Measurements from ENCODE around the gene CLSTN2. TPM values are rescaled to one million over a fixed set of nuclear protein-coding genes. Genes with fewer than 3 reads are reported as not detected.

The CLSTN2 gene
- polyA plus RNA-seq, 12 donors: 2.5 to 5.7 (median 3.4) TPM; not detected in 1

DNA sequence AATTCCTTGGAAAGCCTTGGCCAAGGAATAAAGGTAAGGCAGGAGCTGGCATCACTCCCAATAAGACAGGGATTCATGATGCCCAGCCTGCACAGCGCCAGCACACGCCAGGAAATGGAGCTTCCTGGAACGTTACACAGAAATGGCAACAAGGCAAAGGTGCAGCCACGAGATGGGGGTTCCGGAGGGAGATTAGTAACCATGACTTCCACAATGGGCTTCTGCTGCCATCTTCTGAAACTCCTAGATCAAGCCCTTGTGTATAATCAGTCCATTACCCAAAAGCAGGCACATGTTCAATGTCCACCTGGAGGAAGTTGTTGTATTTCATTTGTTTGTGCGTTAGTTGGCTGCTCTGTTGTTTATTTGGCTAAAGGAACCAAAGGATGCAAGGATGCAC, 611.7 kb downstream of the CLSTN2 start:
- DNase-seq: no peak

GRCh38 chr3:140552403-140552802, 617.4 kb downstream of the CLSTN2 start:
- no peak for DNase-seq

GRCh38 chr3:140552898-140553297, 617.9 kb downstream of the CLSTN2 start:
- no peak for DNase-seq

GRCh38 chr3:140553591-140553990, 618.6 kb downstream of the CLSTN2 start:
- no peak for DNase-seq

- no peak for DNase-seq
Measured at GRCh38 chr3:140555666-140556065, 620.7 kb downstream of the CLSTN2 start.

- no peak for DNase-seq
Measured at GRCh38 chr3:140557476-140557875, 622.5 kb downstream of the CLSTN2 start.

GRCh38 chr3:140559546-140559945, 624.6 kb downstream of the CLSTN2 start:
- DNase-seq: no peak

DNA sequence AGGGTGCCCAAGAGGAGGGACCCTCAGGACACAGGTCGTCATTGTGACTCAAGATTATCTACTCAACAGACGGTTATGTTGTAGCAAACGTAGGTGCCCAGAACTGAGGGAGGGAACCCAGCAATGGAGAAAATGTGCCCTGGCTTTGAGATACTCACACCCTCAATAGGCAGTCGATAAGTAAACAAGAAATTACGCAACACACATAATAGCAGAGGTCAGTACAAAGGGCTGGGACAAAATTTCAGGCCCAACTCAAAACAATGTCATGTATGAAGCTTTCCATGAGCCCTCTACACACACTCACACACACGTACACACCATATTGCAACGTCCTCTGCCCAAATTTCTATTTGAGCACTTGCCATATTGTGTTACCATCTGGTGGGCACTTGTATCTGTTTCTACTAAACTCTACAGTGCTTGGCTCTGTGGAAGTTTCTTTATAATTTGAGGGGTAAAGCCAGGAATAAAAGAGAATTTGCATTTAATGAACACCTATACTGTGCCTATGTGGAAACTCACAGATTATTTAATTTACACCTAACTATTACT, 628.3 kb downstream of the CLSTN2 start:
- DNase-seq: no peak

GRCh38 chr3:140568131-140568530, 633.1 kb downstream of the CLSTN2 start:
- DNase-seq: no peak

GRCh38 chr3:140568842-140569520, 634.0 kb downstream of the CLSTN2 start:
- no peak for DNase-seq

GRCh38 chr3:140570602-140571001, 635.6 kb downstream of the CLSTN2 start:
- DNase-seq: no peak

DNA sequence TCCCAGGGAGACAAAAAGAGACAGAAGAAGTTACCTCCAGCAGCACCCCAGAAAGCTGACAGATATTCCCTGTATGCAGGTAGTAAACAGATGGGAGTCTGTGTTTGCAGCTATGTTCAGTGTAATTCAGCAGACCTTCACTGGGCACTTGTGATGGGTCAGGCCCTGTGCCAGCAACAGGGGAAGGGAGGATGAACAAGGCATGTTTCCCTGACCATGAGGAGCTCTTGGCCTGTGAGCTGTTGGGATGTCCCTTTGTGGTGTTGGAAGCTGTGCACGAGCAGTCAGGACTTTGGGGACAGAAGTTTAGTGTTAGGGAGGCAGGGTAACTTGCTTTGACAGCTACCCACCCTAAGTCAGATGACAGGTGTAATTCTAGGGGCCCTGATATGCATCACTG, 636.9 kb downstream of the CLSTN2 start:
- DNase-seq: no peak

DNA sequence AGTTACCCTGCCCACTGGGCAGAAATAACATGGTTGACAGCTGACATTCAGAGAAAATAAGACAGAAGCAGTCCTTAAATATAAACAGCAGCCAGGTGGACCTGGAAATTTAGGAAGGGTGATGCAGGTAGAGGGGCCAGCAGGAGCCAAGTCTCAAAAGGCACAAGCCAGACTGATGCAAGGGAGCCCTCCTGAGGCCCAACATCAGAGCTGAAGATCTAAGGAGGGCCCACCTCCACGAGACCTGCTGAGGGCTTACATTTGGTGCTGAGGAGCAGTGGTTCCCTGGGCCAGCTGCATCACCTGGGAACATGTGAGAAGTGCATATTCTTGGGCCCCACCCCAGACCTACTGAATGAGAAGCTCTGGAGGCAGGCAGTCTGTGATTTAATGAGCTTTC, 637.3 kb downstream of the CLSTN2 start:
- no peak for DNase-seq

- DNase-seq: no peak
Measured at GRCh38 chr3:140573011-140573410, 638.0 kb downstream of the CLSTN2 start.

GRCh38 chr3:140574375-140574774, 639.4 kb downstream of the CLSTN2 start:
- no peak for DNase-seq

GRCh38 chr3:140576449-140576848, 641.5 kb downstream of the CLSTN2 start:
- no peak for DNase-seq

DNA sequence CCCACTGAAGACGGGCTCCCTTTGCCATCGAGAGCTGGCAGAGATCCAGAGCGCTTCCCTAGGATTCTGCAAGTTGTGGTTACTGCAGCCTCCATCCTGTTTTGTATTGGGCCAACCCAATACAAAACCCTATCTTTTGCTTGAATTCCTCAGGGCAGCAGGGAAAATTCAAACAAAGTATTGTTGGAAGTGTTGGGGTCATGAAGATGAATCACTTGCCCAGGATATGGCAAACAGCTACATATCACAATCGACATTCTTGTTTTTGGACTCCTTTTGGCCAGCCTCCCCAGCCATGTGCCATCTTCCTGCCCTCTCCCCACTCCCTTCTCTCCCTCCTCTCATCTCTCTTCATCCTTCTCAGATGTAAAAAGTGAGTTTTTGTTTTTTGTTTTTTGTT, 642.9 kb downstream of the CLSTN2 start:
- no peak for DNase-seq

DNA sequence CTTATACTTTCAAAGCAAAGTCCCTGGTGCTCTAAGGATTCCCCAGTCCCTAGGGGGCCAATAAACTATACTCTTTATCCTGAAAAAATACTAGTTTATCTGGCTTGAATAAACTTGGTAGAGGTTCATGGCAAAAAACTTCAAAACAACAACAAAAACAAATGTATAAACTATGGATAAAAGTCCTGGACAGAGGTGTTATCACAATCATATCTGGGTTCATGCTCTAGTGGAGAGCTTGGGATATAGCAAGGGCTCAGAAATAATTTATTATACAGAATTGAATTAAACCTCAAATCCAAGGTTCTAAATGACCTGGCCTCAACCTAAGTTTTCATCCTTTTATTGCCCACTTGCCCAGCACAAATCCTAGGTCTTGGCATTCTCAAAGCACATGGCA, 644.3 kb downstream of the CLSTN2 start:
- no peak for DNase-seq

DNA sequence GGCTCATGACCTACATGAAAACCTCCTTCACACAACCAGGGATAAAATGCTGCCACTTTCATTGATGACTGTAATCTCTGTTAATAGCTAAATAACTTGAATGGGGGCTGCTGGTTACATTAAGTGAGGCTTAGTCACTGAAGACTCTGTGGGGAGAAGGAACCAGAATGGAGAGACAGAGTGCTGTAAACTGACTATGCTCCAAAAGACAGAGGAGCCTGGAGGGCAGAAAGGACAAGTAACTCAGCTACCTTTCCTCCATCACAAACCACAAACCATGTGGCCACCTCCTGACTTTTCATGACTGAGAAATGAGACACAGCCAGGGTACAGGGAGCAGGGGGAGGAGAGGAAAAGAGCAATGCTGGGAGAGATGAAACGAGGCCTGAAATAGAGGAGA, 645.8 kb downstream of the CLSTN2 start:
- no peak for DNase-seq

DNA sequence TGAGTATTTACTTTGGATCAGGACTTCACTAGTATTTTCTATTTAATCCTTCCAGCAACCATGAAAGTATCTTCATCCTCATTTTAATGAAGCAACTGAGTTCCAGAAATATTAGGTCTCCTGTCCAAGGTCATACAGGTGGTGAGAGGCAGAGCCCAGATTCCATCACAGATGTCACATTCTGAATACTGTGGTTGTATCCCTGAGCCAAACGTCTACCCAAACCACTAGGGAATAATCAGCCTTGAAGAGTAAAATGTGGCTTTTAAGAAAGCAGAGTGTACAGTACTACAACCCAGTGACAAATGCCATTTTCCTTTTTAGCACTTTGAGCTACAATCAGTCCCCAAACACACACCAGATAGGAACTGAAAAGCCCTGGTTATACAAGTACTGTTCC, 649.6 kb downstream of the CLSTN2 start:
- DNase-seq: no peak

DNA sequence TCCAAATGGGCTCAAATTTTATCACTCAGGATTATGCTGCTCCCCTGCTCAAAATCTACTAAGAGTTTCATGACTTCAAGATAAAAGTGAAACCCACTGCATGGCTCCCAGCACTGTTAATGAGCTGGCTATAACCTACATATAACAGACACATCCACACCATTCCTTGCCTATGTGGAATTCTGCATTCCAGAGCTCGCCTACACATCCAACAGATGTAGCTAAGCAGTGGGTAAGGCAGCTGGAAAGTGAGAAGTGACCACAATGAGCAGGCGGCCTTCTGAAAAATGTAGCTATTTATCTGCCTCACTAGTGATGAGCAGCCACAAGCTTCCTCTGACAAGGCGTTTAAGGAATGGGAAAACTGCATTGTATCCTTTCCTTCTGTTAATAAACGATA, 650.8 kb downstream of the CLSTN2 start:
- no peak for DNase-seq

DNA sequence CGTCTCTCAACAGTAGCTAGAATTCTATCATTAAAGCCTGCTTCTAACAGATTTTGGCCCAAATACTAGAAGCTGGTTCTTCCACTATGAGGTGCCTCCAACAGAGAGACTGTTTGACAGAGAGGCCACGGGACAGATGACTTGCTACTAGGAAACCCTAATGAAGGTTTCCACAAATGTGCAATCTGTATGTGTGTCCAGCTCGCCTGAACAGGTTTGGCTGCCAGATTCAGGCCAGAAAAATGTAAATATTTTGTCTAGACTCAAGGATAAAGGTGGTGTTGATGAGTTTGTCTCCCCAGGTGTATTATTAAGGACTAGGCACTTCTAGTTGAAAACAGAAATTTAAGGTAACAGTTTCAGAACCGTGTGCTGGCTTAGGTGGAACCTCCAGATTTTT, 651.3 kb downstream of the CLSTN2 start:
- DNase-seq: no peak

DNA sequence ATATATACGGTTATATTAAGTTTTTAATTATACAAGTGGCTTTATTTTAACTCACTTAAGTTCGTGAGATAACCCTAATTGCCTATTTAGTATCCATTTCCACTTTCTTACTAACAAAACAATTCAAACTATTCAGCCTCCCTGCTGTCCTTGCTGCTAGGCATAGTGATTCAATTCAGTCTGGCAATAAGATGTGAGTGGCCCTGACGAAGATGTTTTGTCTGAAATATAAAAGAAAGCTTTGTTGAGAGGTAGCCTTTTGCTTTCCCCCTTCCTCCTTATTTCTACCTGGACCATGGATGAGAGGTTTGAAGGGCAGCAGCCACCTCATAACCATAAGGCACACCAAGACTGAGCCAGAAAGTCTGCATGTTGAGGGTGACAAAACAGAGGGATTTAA, 653.6 kb downstream of the CLSTN2 start:
- no peak for DNase-seq

- DNase-seq: no peak
Measured at GRCh38 chr3:140593766-140594165, 658.8 kb downstream of the CLSTN2 start.

Data from muscle of arm (tissue), 12 donors.